ENCODE data around the gene VPS36. TPM values are rescaled to one million over a fixed set of nuclear protein-coding genes. Genes with fewer than 3 reads are reported as not detected.

Gene VPS36
- 17.6 and 32.4 TPM in 2 replicates for total RNA-seq

GRCh38 chr13:52450012-52450792 is at the start of gene VPS36:
TSS of gene VPS36 (minus strand) at chr13:52450634. CDS start at chr13:52450594, 40 bp downstream.

GRCh38 chr13:52454820-52455676 is 4.6 kb upstream of the VPS36 start, which contains the start of gene CKAP2:
TSS of gene CKAP2 (plus strand) at chr13:52455478. CDS start at chr13:52455557, 79 bp downstream.

GRCh38 chr13:52405767-52406494 is 44.5 kb downstream of the VPS36 start, which contains the start of gene THSD1:
TSS of gene THSD1 (minus strand) at chr13:52406172. CDS start at chr13:52402600, 3,572 bp downstream.

Other genes starting within 250 kb of the VPS36 start
- gene THSD1, start 44.5 kb downstream of the VPS36 start, total RNA-seq, result 45.5 and 69.5 TPM in 2 replicates
- 23.0 and 31.0 TPM in 2 replicates for gene CKAP2, start 4.8 kb upstream of the VPS36 start, total RNA-seq
- gene HNRNPA1L2, start 191.8 kb upstream of the VPS36 start, total RNA-seq, result 1.5 and 3.2 TPM in 2 replicates
- gene SUGT1, start 202.2 kb upstream of the VPS36 start, total RNA-seq, result 29.0 and 37.2 TPM in 2 replicates